Measurements from ENCODE around the gene PRDM2.

- TF ChIP-seq, protein P1, sequence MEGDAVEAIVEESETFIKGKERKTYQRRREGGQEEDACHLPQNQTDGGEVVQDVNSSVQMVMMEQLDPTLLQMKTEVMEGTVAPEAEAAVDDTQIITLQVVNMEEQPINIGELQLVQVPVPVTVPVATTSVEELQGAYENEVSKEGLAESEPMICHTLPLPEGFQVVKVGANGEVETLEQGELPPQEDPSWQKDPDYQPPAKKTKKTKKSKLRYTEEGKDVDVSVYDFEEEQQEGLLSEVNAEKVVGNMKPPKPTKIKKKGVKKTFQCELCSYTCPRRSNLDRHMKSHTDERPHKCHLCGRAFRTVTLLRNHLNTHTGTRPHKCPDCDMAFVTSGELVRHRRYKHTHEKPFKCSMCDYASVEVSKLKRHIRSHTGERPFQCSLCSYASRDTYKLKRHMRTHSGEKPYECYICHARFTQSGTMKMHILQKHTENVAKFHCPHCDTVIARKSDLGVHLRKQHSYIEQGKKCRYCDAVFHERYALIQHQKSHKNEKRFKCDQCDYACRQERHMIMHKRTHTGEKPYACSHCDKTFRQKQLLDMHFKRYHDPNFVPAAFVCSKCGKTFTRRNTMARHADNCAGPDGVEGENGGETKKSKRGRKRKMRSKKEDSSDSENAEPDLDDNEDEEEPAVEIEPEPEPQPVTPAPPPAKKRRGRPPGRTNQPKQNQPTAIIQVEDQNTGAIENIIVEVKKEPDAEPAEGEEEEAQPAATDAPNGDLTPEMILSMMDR (optimal IDR thresholded peaks at IDR 0.05 in 1 of 3, IDR thresholded peaks at IDR 0.05 in 1 of 3, conservative IDR thresholded peaks at IDR 0.05 in 1 of 3; ENCODE audit: extremely low read depth in 1 of 3, insufficient read depth in 2 of 3, low read length in 3 of 3) = no peak
- no peak for TF ChIP-seq EZH2 (IDR thresholded peaks at IDR 0.05; ENCODE audit: low read length)
Measured at GRCh38 chr1:13829152-13829769, 129.3 kb downstream of the PRDM2 start.

Data from keratinocyte (primary cell).